Measurements from ENCODE around the gene TUT7. TPM values are rescaled to one million over a fixed set of nuclear protein-coding genes. Genes with fewer than 3 reads are reported as not detected.

Gene TUT7
- total RNA-seq, 1 donor: 39.8 TPM

DNA sequence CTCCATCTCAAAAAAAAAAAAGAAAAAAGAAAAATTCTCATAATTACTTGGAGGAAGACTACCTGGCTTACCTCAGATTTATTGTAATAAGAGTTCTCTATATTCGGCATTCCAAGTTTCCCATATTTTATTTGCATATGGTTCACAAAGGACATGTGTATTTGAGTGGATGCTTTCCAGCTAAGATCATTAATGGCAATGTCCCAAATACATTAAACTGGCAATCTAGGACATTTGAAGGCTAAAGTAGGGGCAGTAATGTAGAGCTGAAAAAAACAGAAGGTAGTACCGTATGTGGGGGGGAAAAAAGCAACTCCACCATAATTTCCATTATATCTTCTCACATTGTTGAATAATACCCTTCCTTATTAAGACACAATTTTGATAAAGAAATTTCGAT is 4.9 kb downstream of the TUT7 start:
- Histone ChIP-seq H2AFZ (ENCODE audit: low read length) (no peak overlapping the region), H3K9me3 (ENCODE audit: low read depth, low read length) (no peaks in the 10 kb centered on the region), H3K27me3 (ENCODE audit: insufficient read depth, low read length) (no peaks in the 10 kb centered on the region), H3K27ac (ENCODE audit: low read depth, low read length) (no peak overlapping the region), H3K79me2 (ENCODE audit: insufficient read depth, low read length) (peaks cover 90% of the 10 kb centered on the region), H3K36me3 (ENCODE audit: insufficient read depth, low read length) (peaks cover 31% of the 10 kb centered on the region), H3K4me3 (ENCODE audit: insufficient read depth, low read length) (no peak overlapping the region), H3K4me2 (ENCODE audit: insufficient read depth, low read length) (peak overlapping the region; percentile 99), H4K20me1 (ENCODE audit: insufficient read depth, low read length) (peaks cover 16% of the 10 kb centered on the region), H3K4me1 (ENCODE audit: insufficient read depth, low read length) (peaks cover 34% of the 10 kb centered on the region)
- no peak for DNase-seq (ENCODE audit: insufficient read length, low spot score, missing footprints)
- TF ChIP-seq, protein P1, sequence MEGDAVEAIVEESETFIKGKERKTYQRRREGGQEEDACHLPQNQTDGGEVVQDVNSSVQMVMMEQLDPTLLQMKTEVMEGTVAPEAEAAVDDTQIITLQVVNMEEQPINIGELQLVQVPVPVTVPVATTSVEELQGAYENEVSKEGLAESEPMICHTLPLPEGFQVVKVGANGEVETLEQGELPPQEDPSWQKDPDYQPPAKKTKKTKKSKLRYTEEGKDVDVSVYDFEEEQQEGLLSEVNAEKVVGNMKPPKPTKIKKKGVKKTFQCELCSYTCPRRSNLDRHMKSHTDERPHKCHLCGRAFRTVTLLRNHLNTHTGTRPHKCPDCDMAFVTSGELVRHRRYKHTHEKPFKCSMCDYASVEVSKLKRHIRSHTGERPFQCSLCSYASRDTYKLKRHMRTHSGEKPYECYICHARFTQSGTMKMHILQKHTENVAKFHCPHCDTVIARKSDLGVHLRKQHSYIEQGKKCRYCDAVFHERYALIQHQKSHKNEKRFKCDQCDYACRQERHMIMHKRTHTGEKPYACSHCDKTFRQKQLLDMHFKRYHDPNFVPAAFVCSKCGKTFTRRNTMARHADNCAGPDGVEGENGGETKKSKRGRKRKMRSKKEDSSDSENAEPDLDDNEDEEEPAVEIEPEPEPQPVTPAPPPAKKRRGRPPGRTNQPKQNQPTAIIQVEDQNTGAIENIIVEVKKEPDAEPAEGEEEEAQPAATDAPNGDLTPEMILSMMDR (IDR thresholded peaks at IDR 0.05; ENCODE audit: extremely low read depth, low read depth, low read length): no peak

- Histone ChIP-seq H2AFZ (ENCODE audit: low read length) (no peak overlapping the region), H4K20me1 (ENCODE audit: insufficient read depth, low read length) (peaks cover 16% of the 10 kb centered on the region), H3K4me1 (ENCODE audit: insufficient read depth, low read length) (peaks cover 31% of the 10 kb centered on the region), H3K36me3 (ENCODE audit: insufficient read depth, low read length) (peaks cover 35% of the 10 kb centered on the region), H3K9me3 (ENCODE audit: low read depth, low read length) (no peaks in the 10 kb centered on the region), H3K27me3 (ENCODE audit: insufficient read depth, low read length) (no peaks in the 10 kb centered on the region), H3K4me3 (ENCODE audit: insufficient read depth, low read length) (no peak overlapping the region), H3K27ac (ENCODE audit: low read depth, low read length) (no peak overlapping the region), H3K4me2 (ENCODE audit: insufficient read depth, low read length) (no peak overlapping the region), H3K79me2 (ENCODE audit: insufficient read depth, low read length) (peaks cover 80% of the 10 kb centered on the region)
- TF ChIP-seq, protein P1 (IDR thresholded peaks at IDR 0.05; ENCODE audit: extremely low read depth, low read depth, low read length): no peak
- DNase-seq (ENCODE audit: insufficient read length, low spot score, missing footprints): no peak
These were observed 6.2 kb downstream of the TUT7 start for GRCh38 chr9:86347991-86348390.

DNA sequence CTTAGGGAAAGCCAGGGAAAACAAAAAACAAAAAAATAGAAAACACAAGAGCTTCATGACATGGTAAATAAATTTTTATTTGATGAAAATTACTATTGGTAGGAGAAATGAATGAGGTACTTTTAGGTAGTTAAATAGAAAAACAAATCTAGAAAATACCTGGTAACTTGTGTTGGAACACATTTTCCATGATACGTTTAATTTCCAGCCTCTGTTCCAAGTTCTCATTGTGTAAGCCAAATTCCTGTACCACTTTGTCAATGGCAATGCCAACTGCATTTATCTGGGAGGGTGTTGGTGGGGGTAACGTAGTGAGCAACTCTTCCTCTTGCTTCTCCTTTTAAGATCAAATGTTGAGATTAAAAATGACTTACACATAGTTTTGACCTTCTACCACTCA is 9.4 kb downstream of the TUT7 start:
- peaks cover 47% of the 10 kb centered on the region for H3K36me3 ChIP-seq (ENCODE audit: insufficient read depth, low read length)
- H3K79me2 ChIP-seq (ENCODE audit: insufficient read depth, low read length): peaks cover 48% of the 10 kb centered on the region
- TF ChIP-seq, protein P1 (IDR thresholded peaks at IDR 0.05; ENCODE audit: extremely low read depth, low read depth, low read length): no peak
- H3K27me3 ChIP-seq (ENCODE audit: insufficient read depth, low read length): no peaks in the 10 kb centered on the region
- H4K20me1 ChIP-seq (ENCODE audit: insufficient read depth, low read length): peaks cover 14% of the 10 kb centered on the region
- no peak overlapping the region for H3K27ac ChIP-seq (ENCODE audit: low read depth, low read length)
- no peaks in the 10 kb centered on the region for H3K9me3 ChIP-seq (ENCODE audit: low read depth, low read length)
- H3K4me3 ChIP-seq (ENCODE audit: insufficient read depth, low read length): no peak overlapping the region
- DNase-seq (ENCODE audit: insufficient read length, low spot score, missing footprints): no peak
- H3K4me2 ChIP-seq (ENCODE audit: insufficient read depth, low read length): no peak overlapping the region
- no peak overlapping the region for H2AFZ ChIP-seq (ENCODE audit: low read length)
- H3K4me1 ChIP-seq (ENCODE audit: insufficient read depth, low read length): peaks cover 27% of the 10 kb centered on the region

DNA sequence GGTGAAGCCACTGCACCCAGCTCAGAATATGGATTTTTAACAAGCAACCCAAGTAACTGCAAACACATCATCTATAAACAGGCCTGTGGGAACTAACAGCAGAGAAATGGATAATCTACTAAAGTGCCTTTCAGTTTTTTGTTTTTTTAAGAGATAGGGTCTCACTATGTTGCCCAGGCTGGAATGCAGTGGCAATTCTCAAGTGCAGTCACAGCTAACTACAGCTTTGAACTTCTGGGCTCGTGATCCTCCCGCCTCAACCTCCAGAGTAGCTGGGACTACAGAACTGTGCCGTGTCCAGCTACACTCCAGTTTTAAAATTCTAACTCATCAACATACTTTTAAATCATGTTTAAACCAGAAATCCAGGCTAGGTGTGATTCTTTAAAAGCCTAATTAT is 11.9 kb downstream of the TUT7 start:
- TF ChIP-seq, protein P1 (IDR thresholded peaks at IDR 0.05; ENCODE audit: extremely low read depth, low read depth, low read length): no peak
- H3K4me1 ChIP-seq (ENCODE audit: insufficient read depth, low read length): peaks cover 25% of the 10 kb centered on the region
- no peak overlapping the region for H3K4me3 ChIP-seq (ENCODE audit: insufficient read depth, low read length)
- H3K27ac ChIP-seq (ENCODE audit: low read depth, low read length): no peak overlapping the region
- no peak overlapping the region for H3K4me2 ChIP-seq (ENCODE audit: insufficient read depth, low read length)
- no peak overlapping the region for H2AFZ ChIP-seq (ENCODE audit: low read length)
- H3K9me3 ChIP-seq (ENCODE audit: low read depth, low read length): no peaks in the 10 kb centered on the region
- DNase-seq (ENCODE audit: insufficient read length, low spot score, missing footprints): no peak
- H3K36me3 ChIP-seq (ENCODE audit: insufficient read depth, low read length): peaks cover 67% of the 10 kb centered on the region
- no peaks in the 10 kb centered on the region for H3K27me3 ChIP-seq (ENCODE audit: insufficient read depth, low read length)
- H4K20me1 ChIP-seq (ENCODE audit: insufficient read depth, low read length): peaks cover 5% of the 10 kb centered on the region
- peaks cover 24% of the 10 kb centered on the region for H3K79me2 ChIP-seq (ENCODE audit: insufficient read depth, low read length)
